ENCODE measurements around the gene PRKG1. TPM values are rescaled to one million over a fixed set of nuclear protein-coding genes. Genes with fewer than 3 reads are reported as not detected.

The PRKG1 gene
- total RNA-seq, 4 donors from 2014 or later = 1.2 to 6.5 (median 2.7) TPM

DNA sequence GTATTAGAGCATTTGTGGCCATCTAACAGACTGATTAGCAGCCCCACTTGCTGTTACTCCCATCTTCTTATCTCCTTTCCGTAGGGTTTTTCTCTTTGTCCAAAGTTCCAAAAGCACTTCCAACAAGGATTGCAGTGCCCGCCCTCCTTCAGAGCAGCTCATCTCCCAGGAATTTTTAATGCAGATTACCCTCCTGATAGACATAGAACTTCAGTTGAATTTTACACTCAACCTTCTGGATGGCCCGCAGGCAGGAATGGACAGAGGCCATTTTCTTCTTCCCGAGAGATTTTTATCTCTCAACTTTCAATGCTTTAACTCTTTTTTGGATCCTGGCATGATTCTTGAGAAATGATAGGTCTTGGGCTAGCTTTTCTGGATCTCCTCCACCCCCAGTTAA is 23.3 kb downstream of the PRKG1 start:
- 92% methylated on average over 4 of the region's 4 CpGs for WGBS
- Histone ChIP-seq H3K27ac (no peak overlapping the region), H3K4me3 (no peak overlapping the region)

GRCh38 chr10:51100221-51100620 is 25.9 kb downstream of the PRKG1 start:
- no peak overlapping the region for H3K27ac ChIP-seq
- H3K4me1 ChIP-seq = no peaks in the 10 kb centered on the region
- H3K4me3 ChIP-seq = no peak overlapping the region
- no peak for DNase-seq (ENCODE audit: low spot score in 2 of 2)
- WGBS = 81% methylated on average over 1 of the region's 1 CpG
- no peaks in the 10 kb centered on the region for H3K27me3 ChIP-seq
- H3K36me3 ChIP-seq = no peaks in the 10 kb centered on the region
- TF ChIP-seq EP300 (IDR thresholded peaks at IDR 0.05) (no peak), POLR2AphosphoS5 (IDR thresholded peaks at IDR 0.05) (no peak), POLR2A (IDR thresholded peaks at IDR 0.05) (no peak)
- TF ChIP-seq, protein P1, sequence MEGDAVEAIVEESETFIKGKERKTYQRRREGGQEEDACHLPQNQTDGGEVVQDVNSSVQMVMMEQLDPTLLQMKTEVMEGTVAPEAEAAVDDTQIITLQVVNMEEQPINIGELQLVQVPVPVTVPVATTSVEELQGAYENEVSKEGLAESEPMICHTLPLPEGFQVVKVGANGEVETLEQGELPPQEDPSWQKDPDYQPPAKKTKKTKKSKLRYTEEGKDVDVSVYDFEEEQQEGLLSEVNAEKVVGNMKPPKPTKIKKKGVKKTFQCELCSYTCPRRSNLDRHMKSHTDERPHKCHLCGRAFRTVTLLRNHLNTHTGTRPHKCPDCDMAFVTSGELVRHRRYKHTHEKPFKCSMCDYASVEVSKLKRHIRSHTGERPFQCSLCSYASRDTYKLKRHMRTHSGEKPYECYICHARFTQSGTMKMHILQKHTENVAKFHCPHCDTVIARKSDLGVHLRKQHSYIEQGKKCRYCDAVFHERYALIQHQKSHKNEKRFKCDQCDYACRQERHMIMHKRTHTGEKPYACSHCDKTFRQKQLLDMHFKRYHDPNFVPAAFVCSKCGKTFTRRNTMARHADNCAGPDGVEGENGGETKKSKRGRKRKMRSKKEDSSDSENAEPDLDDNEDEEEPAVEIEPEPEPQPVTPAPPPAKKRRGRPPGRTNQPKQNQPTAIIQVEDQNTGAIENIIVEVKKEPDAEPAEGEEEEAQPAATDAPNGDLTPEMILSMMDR (IDR thresholded peaks at IDR 0.05) = no peak
- H3K9me3 ChIP-seq = no peaks in the 10 kb centered on the region

More for the DNA sequence above, 23.3 kb downstream of the PRKG1 start:
- Histone ChIP-seq H3K36me3 (no peaks in the 10 kb centered on the region), H3K4me1 (no peaks in the 10 kb centered on the region), H3K9me3 (no peaks in the 10 kb centered on the region), H3K27me3 (no peaks in the 10 kb centered on the region)
- no peak for TF ChIP-seq POLR2AphosphoS5 (IDR thresholded peaks at IDR 0.05)
- no peak for DNase-seq (ENCODE audit: low spot score in 2 of 2)

GRCh38 chr10:51103554-51104217 is 29.4 kb downstream of the PRKG1 start:
- no peak overlapping the region for H3K27ac ChIP-seq
- no peaks in the 10 kb centered on the region for H3K4me1 ChIP-seq
- WGBS = 82% methylated on average over 3 of the region's 3 CpGs
- TF ChIP-seq POLR2A (IDR thresholded peaks at IDR 0.05) (no peak), POLR2AphosphoS5 (IDR thresholded peaks at IDR 0.05) (no peak), EP300 (IDR thresholded peaks at IDR 0.05) (no peak)
- TF ChIP-seq, protein P1 (IDR thresholded peaks at IDR 0.05) = no peak
- no peak overlapping the region for H3K4me3 ChIP-seq
- no peaks in the 10 kb centered on the region for H3K9me3 ChIP-seq
- H3K36me3 ChIP-seq = no peaks in the 10 kb centered on the region
- no peaks in the 10 kb centered on the region for H3K27me3 ChIP-seq
- DNase-seq (ENCODE audit: low spot score in 2 of 2) = no peak

DNA sequence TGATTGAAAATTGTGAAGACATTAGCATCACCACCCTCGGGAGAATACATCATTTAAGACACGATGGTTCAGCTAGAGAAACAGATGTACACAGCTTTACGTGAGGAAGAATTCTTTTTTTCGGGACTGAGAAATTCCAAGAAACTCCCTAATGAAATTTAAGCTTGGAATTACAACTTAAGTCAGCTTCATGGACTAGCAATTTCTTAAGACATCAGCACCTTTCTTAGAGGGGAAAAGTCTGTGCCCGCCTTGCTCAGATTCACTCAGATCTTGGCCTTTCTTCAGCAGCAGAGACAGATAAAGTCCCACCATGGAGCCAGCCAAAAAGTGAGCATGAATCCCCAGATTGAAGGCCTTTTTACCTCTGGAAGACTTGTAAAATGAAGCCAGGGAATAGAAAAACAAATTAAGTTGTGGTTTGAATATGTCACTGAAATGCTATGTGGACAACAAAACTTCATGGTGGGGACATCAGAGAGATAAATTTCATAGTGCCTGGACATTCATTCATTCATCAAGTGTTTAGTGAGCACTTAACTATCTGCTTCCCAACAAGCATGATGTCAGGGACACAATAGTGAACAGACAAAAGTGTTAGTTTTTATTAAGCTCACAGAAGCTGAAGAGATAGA is 32.1 kb downstream of the PRKG1 start:
- TF ChIP-seq POLR2AphosphoS5 (IDR thresholded peaks at IDR 0.05) (no peak), EP300 (IDR thresholded peaks at IDR 0.05) (no peak), POLR2A (IDR thresholded peaks at IDR 0.05) (no peak)
- TF ChIP-seq, protein P1 (IDR thresholded peaks at IDR 0.05) = no peak
- WGBS = 79% methylated on average over 5 of the region's 5 CpGs
- no peak overlapping the region for H3K27ac ChIP-seq
- no peak overlapping the region for H3K4me3 ChIP-seq
- no peak for DNase-seq (ENCODE audit: low spot score in 2 of 2)
- H3K36me3 ChIP-seq = no peaks in the 10 kb centered on the region
- no peaks in the 10 kb centered on the region for H3K27me3 ChIP-seq
- H3K4me1 ChIP-seq = no peaks in the 10 kb centered on the region
- H3K9me3 ChIP-seq = no peaks in the 10 kb centered on the region

- TF ChIP-seq, protein P1 (IDR thresholded peaks at IDR 0.05) = no peak
- TF ChIP-seq EP300 (IDR thresholded peaks at IDR 0.05) (no peak), POLR2AphosphoS5 (IDR thresholded peaks at IDR 0.05) (no peak), POLR2A (IDR thresholded peaks at IDR 0.05) (no peak)
- WGBS = 88% methylated on average over 1 of the region's 1 CpG
- H3K4me1 ChIP-seq = no peaks in the 10 kb centered on the region
- H3K27me3 ChIP-seq = no peaks in the 10 kb centered on the region
- H3K27ac ChIP-seq = no peak overlapping the region
- DNase-seq (ENCODE audit: low spot score in 2 of 2) = no peak
- no peaks in the 10 kb centered on the region for H3K9me3 ChIP-seq
- no peaks in the 10 kb centered on the region for H3K36me3 ChIP-seq
- no peak overlapping the region for H3K4me3 ChIP-seq
Measured at GRCh38 chr10:51108406-51108805, 34.1 kb downstream of the PRKG1 start.
